Small intestine (tissue), 7 donors: ENCODE results near the gene CACNA2D3. TPM values are rescaled to one million over a fixed set of nuclear protein-coding genes. Genes with fewer than 3 reads are reported as not detected.

Source experiments
- DNase-seq, 2 donors: peaks; one replicate each; pipeline versions ENCODE4 v3.0.0 to v3.0.0-alpha.2; 2013
- FAIRE-seq: peaks from 2 replicates; lab custom pipeline; 2012; peaks lifted over from hg19 to GRCh38; lab: Jason Lieb, UNC
- H3K27ac ChIP-seq, 3 donors: one replicate each; pipeline ENCODE4 v1.5.1; 2013; ENCODE audit warnings: low read length in 2 of 3, mild to moderate bottlenecking in 2 of 3, control low read depth in 1 of 3, inconsistent platforms in 1 of 3, low read depth in 1 of 3, moderate library complexity in 1 of 3
- H3K27me3 ChIP-seq, 3 donors: one replicate each; pipeline ENCODE4 v1.6.1; 2013; ENCODE audit warnings: low read length in 3 of 3, inconsistent platforms in 1 of 3; ENCODE audit not compliant: control insufficient read depth in 3 of 3, insufficient read depth in 3 of 3
- H3K36me3 ChIP-seq, 3 donors: one replicate each; pipeline ENCODE4 v1.6.1; 2013; ENCODE audit warnings: low read length in 3 of 3, inconsistent platforms in 1 of 3, low read depth in 1 of 3, mild to moderate bottlenecking in 1 of 3, moderate library complexity in 1 of 3; ENCODE audit not compliant: control insufficient read depth in 3 of 3, insufficient read depth in 2 of 3
- H3K4me1 ChIP-seq, 3 donors: one replicate each; pipeline ENCODE4 v1.6.1; 2013; ENCODE audit warnings: low read length in 2 of 3, inconsistent platforms in 1 of 3, low read depth in 1 of 3, mild to moderate bottlenecking in 1 of 3, moderate library complexity in 1 of 3; ENCODE audit not compliant: control insufficient read depth in 3 of 3, insufficient read depth in 2 of 3
- H3K4me3 ChIP-seq, 3 donors: one replicate each; pipeline ENCODE4 v1.5.1; 2013; ENCODE audit warnings: low read length in 3 of 3, control low read depth in 1 of 3, inconsistent platforms in 1 of 3, low read depth in 1 of 3, mild to moderate bottlenecking in 1 of 3, moderate library complexity in 1 of 3
- H3K9me3 ChIP-seq, 2 donors: one replicate each; pipeline ENCODE4 v1.6.1; 2013; ENCODE audit warnings: low read depth in 1 of 2, low read length in 1 of 2; ENCODE audit not compliant: control insufficient read depth in 2 of 2, insufficient read depth in 1 of 2
- WGBS, 3 donors: extraction: QIAGEN DNeasy Blood & Tissue Kit; methylation state at CpG; one replicate each; pipeline ENCODE4 v1.1.7; 2013; 5-methylcytosine and 5-hydroxymethylcytosine counted together
- polyA plus RNA-seq, 4 donors: library from polyadenylated mRNA; stranded (reverse) in 3 of 4; unstranded in 1 of 4; fragments of 200-250 nt in 3 of 4; fragments of 120-200 nt in 1 of 4; gene quantifications; one replicate each; pipeline versions ENCODE4 v1.2.1 to v1.2.3, GENCODE V29; 2013
- donor health status: healthy with polysubstance abuse.
- donor health status: control.
- donor health status: control.
- donor health status: Bipolar disorder and iron deficiency.
- donor health status: healthy.

CACNA2D3 gene
- polyA plus RNA-seq, 4 donors, result 0.27 to 0.61 TPM; not detected in 2

- Histone ChIP-seq H3K4me3 (no peak overlapping the region), H3K36me3 (no peaks in the 10 kb centered on the region), H3K27me3 (no peaks in the 10 kb centered on the region), H3K4me1 (no peaks in the 10 kb centered on the region), H3K9me3 (no peaks in the 10 kb centered on the region), H3K27ac (no peak overlapping the region)
- 50 to 61% (median 56%) methylated on average over 6 of the region's 6 CpGs for WGBS, 3 donors
- FAIRE-seq (no peak), DNase-seq (no peak)
These were observed 215.5 kb downstream of the CACNA2D3 start for GRCh38 chr3:54337846-54338245.

GRCh38 chr3:54339608-54340007 lies 217.3 kb downstream of the CACNA2D3 start:
- Histone ChIP-seq H3K9me3 (no peaks in the 10 kb centered on the region), H3K36me3 (no peaks in the 10 kb centered on the region), H3K27ac (no peak overlapping the region), H3K4me3 (no peak overlapping the region), H3K4me1 (no peaks in the 10 kb centered on the region), H3K27me3 (peaks cover 0 to 1% (median 0%) of the 10 kb centered on the region in 3 donors)
- DNase-seq (no peak), FAIRE-seq (no peak)
- WGBS, 3 donors, result 46 to 53% (median 48%) methylated on average over 2 of the region's 2 CpGs

GRCh38 chr3:54341811-54342210 lies 219.5 kb downstream of the CACNA2D3 start:
- WGBS, 3 donors, result 71 to 85% (median 83%) methylated on average over 2 of the region's 2 CpGs
- Histone ChIP-seq H3K4me3 (no peak overlapping the region), H3K36me3 (no peaks in the 10 kb centered on the region), H3K27ac (no peak overlapping the region), H3K4me1 (no peaks in the 10 kb centered on the region), H3K9me3 (no peaks in the 10 kb centered on the region), H3K27me3 (peaks cover 0 to 1% (median 0%) of the 10 kb centered on the region in 3 donors)
- no peak for DNase-seq
- no peak for FAIRE-seq

- H3K36me3 ChIP-seq, result no peaks in the 10 kb centered on the region
- H3K4me1 ChIP-seq, result no peaks in the 10 kb centered on the region
- DNase-seq, result no peak
- no peaks in the 10 kb centered on the region for H3K9me3 ChIP-seq
- no peak overlapping the region for H3K4me3 ChIP-seq
- FAIRE-seq, result no peak
- no peak overlapping the region for H3K27ac ChIP-seq
- peaks cover 0 to 1% (median 0%) of the 10 kb centered on the region in 3 donors for H3K27me3 ChIP-seq
- 25 to 34% (median 34%) methylated on average over 9 of the region's 9 CpGs for WGBS, 3 donors
These were observed 220.3 kb downstream of the CACNA2D3 start for GRCh38 chr3:54342676-54343075.

GRCh38 chr3:54343495-54343894 lies 221.1 kb downstream of the CACNA2D3 start:
- Histone ChIP-seq H3K4me3 (no peak overlapping the region), H3K9me3 (no peaks in the 10 kb centered on the region), H3K4me1 (no peaks in the 10 kb centered on the region), H3K27ac (no peak overlapping the region), H3K27me3 (peaks cover 0 to 1% (median 0%) of the 10 kb centered on the region in 3 donors), H3K36me3 (no peaks in the 10 kb centered on the region)
- FAIRE-seq (no peak), DNase-seq (no peak)
- 95 to 96% (median 95%) methylated on average over 1 of the region's 1 CpG for WGBS, 3 donors

- H3K9me3 ChIP-seq, result no peaks in the 10 kb centered on the region
- H3K27me3 ChIP-seq, result peaks cover 0 to 1% (median 0%) of the 10 kb centered on the region in 3 donors
- FAIRE-seq (no peak), DNase-seq (no peak)
- H3K4me3 ChIP-seq, result no peak overlapping the region
- no peaks in the 10 kb centered on the region for H3K36me3 ChIP-seq
- WGBS, 3 donors, result 65 to 71% (median 67%) methylated on average over 8 of the region's 8 CpGs
- H3K4me1 ChIP-seq, result no peaks in the 10 kb centered on the region
- H3K27ac ChIP-seq, result no peak overlapping the region
These were observed 222.4 kb downstream of the CACNA2D3 start for GRCh38 chr3:54344601-54345231.

- no peak overlapping the region for H3K27ac ChIP-seq
- DNase-seq (no peak), FAIRE-seq (no peak)
- no peaks in the 10 kb centered on the region for H3K9me3 ChIP-seq
- 59 to 75% (median 74%) methylated on average over 5 of the region's 5 CpGs for WGBS, 3 donors
- no peak overlapping the region for H3K4me3 ChIP-seq
- no peaks in the 10 kb centered on the region for H3K4me1 ChIP-seq
- peaks cover 0 to 1% (median 0%) of the 10 kb centered on the region in 3 donors for H3K27me3 ChIP-seq
- H3K36me3 ChIP-seq, result no peaks in the 10 kb centered on the region
These were observed 223.6 kb downstream of the CACNA2D3 start for GRCh38 chr3:54345847-54346375.

- FAIRE-seq (no peak), DNase-seq (no peak)
- Histone ChIP-seq H3K9me3 (no peaks in the 10 kb centered on the region), H3K27ac (no peak overlapping the region), H3K27me3 (peaks cover 0 to 1% (median 0%) of the 10 kb centered on the region in 3 donors), H3K36me3 (no peaks in the 10 kb centered on the region), H3K4me3 (no peak overlapping the region), H3K4me1 (no peaks in the 10 kb centered on the region)
- 91 to 96% (median 96%) methylated on average over 3 of the region's 3 CpGs for WGBS, 3 donors
These were observed 224.7 kb downstream of the CACNA2D3 start for GRCh38 chr3:54347060-54347459.
